ENCODE results near the gene MSANTD1. TPM values are rescaled to one million over a fixed set of nuclear protein-coding genes. Genes with fewer than 3 reads are reported as not detected.

MSANTD1 gene
- total RNA-seq, 1 donor from 2014 or later, result 1.6 TPM

- H3K36me3 Mint-ChIP-seq (ENCODE audit: low read depth, unreplicated experiment), result peaks cover 3% of the 10 kb centered on the region
- H3K4me1 Mint-ChIP-seq (ENCODE audit: low read depth, unreplicated experiment), result no peaks in the 10 kb centered on the region
- no peak overlapping the region for H3K27ac Mint-ChIP-seq (ENCODE audit: unreplicated experiment)
- no peak overlapping the region for H3K27ac ChIP-seq (ENCODE audit: low read depth, low read length)
- peaks cover 2% of the 10 kb centered on the region for H3K27me3 Mint-ChIP-seq (ENCODE audit: low read depth, unreplicated experiment)
- no peak overlapping the region for H3K9ac ChIP-seq (ENCODE audit: low read length)
- FAIRE-seq (no peak), DNase-seq (ENCODE audit: low read depth) (no peak)
- H3K9me3 ChIP-seq (ENCODE audit: insufficient read depth, low read depth, low read length), result no peaks in the 10 kb centered on the region
- H3K27me3 ChIP-seq (ENCODE audit: insufficient read depth, low read length), result no peaks in the 10 kb centered on the region
- H3K9me3 Mint-ChIP-seq (ENCODE audit: unreplicated experiment), result no peaks in the 10 kb centered on the region
- no peaks in the 10 kb centered on the region for H4K20me1 ChIP-seq (ENCODE audit: insufficient read depth, low read length)
- H3K36me3 ChIP-seq (ENCODE audit: insufficient read depth, low read length), result no peaks in the 10 kb centered on the region
- H2AFZ ChIP-seq (ENCODE audit: low read depth, low read length), result no peak overlapping the region
- no peak overlapping the region for H3K4me2 ChIP-seq (ENCODE audit: low read length)
- no peak for TF ChIP-seq EZH2 (IDR thresholded peaks at IDR 0.05; ENCODE audit: insufficient read depth, low read length)
- TF ChIP-seq CTCF (IDR thresholded peaks at IDR 0.05; ENCODE audit: insufficient read depth, low read depth, low read length), result no peak
- H3K4me3 ChIP-seq (ENCODE audit: insufficient read depth, low read depth, low read length), result no peak overlapping the region
- no peak overlapping the region for H3K4me3 Mint-ChIP-seq (ENCODE audit: unreplicated experiment)
- no peaks in the 10 kb centered on the region for H3K79me2 ChIP-seq (ENCODE audit: insufficient read depth, low read length)
- H3K4me1 ChIP-seq (ENCODE audit: insufficient read depth, low read length), result no peaks in the 10 kb centered on the region
Observed at GRCh38 chr4:3268395-3269104, 19.6 kb downstream of the MSANTD1 start.

- Histone ChIP-seq H3K79me2 (ENCODE audit: insufficient read depth, low read length) (no peaks in the 10 kb centered on the region), H3K4me1 (ENCODE audit: insufficient read depth, low read length) (no peaks in the 10 kb centered on the region), H3K9ac (ENCODE audit: low read length) (no peak overlapping the region), H3K27ac (ENCODE audit: low read depth, low read length) (no peak overlapping the region), H2AFZ (ENCODE audit: low read depth, low read length) (no peak overlapping the region), H3K27me3 (ENCODE audit: insufficient read depth, low read length) (no peaks in the 10 kb centered on the region), H3K4me3 (ENCODE audit: insufficient read depth, low read depth, low read length) (no peak overlapping the region), H4K20me1 (ENCODE audit: insufficient read depth, low read length) (no peaks in the 10 kb centered on the region), H3K36me3 (ENCODE audit: insufficient read depth, low read length) (no peaks in the 10 kb centered on the region), H3K9me3 (ENCODE audit: insufficient read depth, low read depth, low read length) (no peaks in the 10 kb centered on the region), H3K4me2 (ENCODE audit: low read length) (no peak overlapping the region)
- Mint-ChIP-seq H3K36me3 (ENCODE audit: low read depth, unreplicated experiment) (peaks cover 3% of the 10 kb centered on the region), H3K4me3 (ENCODE audit: unreplicated experiment) (no peak overlapping the region), H3K27me3 (ENCODE audit: low read depth, unreplicated experiment) (peaks cover 2% of the 10 kb centered on the region), H3K27ac (ENCODE audit: unreplicated experiment) (no peak overlapping the region), H3K4me1 (ENCODE audit: low read depth, unreplicated experiment) (no peaks in the 10 kb centered on the region), H3K9me3 (ENCODE audit: unreplicated experiment) (no peaks in the 10 kb centered on the region)
- FAIRE-seq (no peak), DNase-seq (ENCODE audit: low read depth) (no peak)
- TF ChIP-seq CTCF (IDR thresholded peaks at IDR 0.05; ENCODE audit: insufficient read depth, low read depth, low read length) (no peak), EZH2 (IDR thresholded peaks at IDR 0.05; ENCODE audit: insufficient read depth, low read length) (no peak)
Observed at GRCh38 chr4:3269105-3269927, 20.4 kb downstream of the MSANTD1 start.
